GM21737 (cell line): ENCODE results near the gene SH3PXD2B.
"Not testable (repeated sequence)": the region's sequence is repeated elsewhere in the genome, so short reads cannot be mapped to it uniquely, and the experiment has no call there.

Experiments
- ATAC-seq: cut with Tn5 transposase; IDR thresholded peaks from one replicate; pipeline ENCODE4 v1.9.1; 2021; ENCODE audit warnings: mild to moderate bottlenecking, moderate library complexity; ENCODE audit not compliant: unreplicated experiment

SH3PXD2B gene

GRCh38 chr5:172311026-172311425 lies 143.3 kb downstream of the SH3PXD2B start:
- no peak for ATAC-seq

GRCh38 chr5:172305380-172305779 lies 148.9 kb downstream of the SH3PXD2B start:
- no peak for ATAC-seq

GRCh38 chr5:172303572-172304335 lies 150.6 kb downstream of the SH3PXD2B start:
- ATAC-seq = no peak

- ATAC-seq = no peak
These were observed 151.2 kb downstream of the SH3PXD2B start for GRCh38 chr5:172303162-172303561.

- ATAC-seq = no peak
These were observed 152.1 kb downstream of the SH3PXD2B start for GRCh38 chr5:172302047-172302710.

- ATAC-seq = no peak
These were observed 154.3 kb downstream of the SH3PXD2B start for GRCh38 chr5:172299916-172300439.

- no peak for ATAC-seq
These were observed 159.5 kb downstream of the SH3PXD2B start for GRCh38 chr5:172294831-172295230.

- ATAC-seq = no peak
These were observed 160.5 kb downstream of the SH3PXD2B start for GRCh38 chr5:172293745-172294342.

GRCh38 chr5:172293054-172293744 lies 161.1 kb downstream of the SH3PXD2B start:
- ATAC-seq = peak; percentile 85

- not testable (repeated sequence) for ATAC-seq
These were observed 162.5 kb downstream of the SH3PXD2B start for GRCh38 chr5:172291837-172292236.

- no peak for ATAC-seq
These were observed 165.9 kb downstream of the SH3PXD2B start for GRCh38 chr5:172288465-172288864.

GRCh38 chr5:172287140-172287539 lies 167.2 kb downstream of the SH3PXD2B start:
- ATAC-seq = not testable (repeated sequence)

GRCh38 chr5:172285226-172286143 lies 168.8 kb downstream of the SH3PXD2B start:
- no peak for ATAC-seq

GRCh38 chr5:172284611-172284980 lies 169.7 kb downstream of the SH3PXD2B start:
- ATAC-seq = no peak

- ATAC-seq = peak; percentile 84
These were observed 170.3 kb downstream of the SH3PXD2B start for GRCh38 chr5:172283862-172284610.

GRCh38 chr5:172283020-172283861 lies 171.1 kb downstream of the SH3PXD2B start, which contains the start of gene UBTD2:
Gene UBTD2, minus strand, starts transcription at chr5:172283764. Its CDS starts 99 bp downstream, at chr5:172283665.
- peak; percentile 85 for ATAC-seq

- ATAC-seq = no peak
These were observed 171.9 kb downstream of the SH3PXD2B start for GRCh38 chr5:172282272-172283019.

GRCh38 chr5:172281346-172281745 lies 173.0 kb downstream of the SH3PXD2B start:
- no peak for ATAC-seq
